ENCODE measurements around the gene RNF224. TPM values are rescaled to one million over a fixed set of nuclear protein-coding genes. Genes with fewer than 3 reads are reported as not detected.
A peak's percentile ranks its signal among the peaks of the same experiment; 100 is the strongest.

The RNF224 gene
- total RNA-seq, 4 donors from 2014 or later, result 1.2 to 5.2 (median 3.0) TPM

- peaks cover 0 to 38% (median 0%) of the 10 kb centered on the region in 4 donors for H3K27me3 ChIP-seq
- WGBS, 2 donors, result 74 to 83% methylated on average over 21 of the region's 24 CpGs
- no peak for DNase-seq
- H3K36me3 ChIP-seq, result peaks cover 10 to 46% (median 12%) of the 10 kb centered on the region in 3 donors
- H3K4me3 ChIP-seq, result no peak overlapping the region
- TF ChIP-seq, protein P1, sequence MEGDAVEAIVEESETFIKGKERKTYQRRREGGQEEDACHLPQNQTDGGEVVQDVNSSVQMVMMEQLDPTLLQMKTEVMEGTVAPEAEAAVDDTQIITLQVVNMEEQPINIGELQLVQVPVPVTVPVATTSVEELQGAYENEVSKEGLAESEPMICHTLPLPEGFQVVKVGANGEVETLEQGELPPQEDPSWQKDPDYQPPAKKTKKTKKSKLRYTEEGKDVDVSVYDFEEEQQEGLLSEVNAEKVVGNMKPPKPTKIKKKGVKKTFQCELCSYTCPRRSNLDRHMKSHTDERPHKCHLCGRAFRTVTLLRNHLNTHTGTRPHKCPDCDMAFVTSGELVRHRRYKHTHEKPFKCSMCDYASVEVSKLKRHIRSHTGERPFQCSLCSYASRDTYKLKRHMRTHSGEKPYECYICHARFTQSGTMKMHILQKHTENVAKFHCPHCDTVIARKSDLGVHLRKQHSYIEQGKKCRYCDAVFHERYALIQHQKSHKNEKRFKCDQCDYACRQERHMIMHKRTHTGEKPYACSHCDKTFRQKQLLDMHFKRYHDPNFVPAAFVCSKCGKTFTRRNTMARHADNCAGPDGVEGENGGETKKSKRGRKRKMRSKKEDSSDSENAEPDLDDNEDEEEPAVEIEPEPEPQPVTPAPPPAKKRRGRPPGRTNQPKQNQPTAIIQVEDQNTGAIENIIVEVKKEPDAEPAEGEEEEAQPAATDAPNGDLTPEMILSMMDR (IDR thresholded peaks at IDR 0.05), result no peak
- no peak for TF ChIP-seq POLR2A (IDR thresholded peaks at IDR 0.05)
- peak overlapping the region in 3 of 4 donors; percentile 81 to 87 (median 86) for H3K27ac ChIP-seq
- no peaks in the 10 kb centered on the region for H3K9me3 ChIP-seq
- H3K4me1 ChIP-seq, result peaks cover 39 to 89% (median 45%) of the 10 kb centered on the region in 3 donors
- intact Hi-C loops (cut with DNase I), result no loop called here
Measured at GRCh38 chr9:137275588-137276472, 48.5 kb downstream of the RNF224 start.

DNA sequence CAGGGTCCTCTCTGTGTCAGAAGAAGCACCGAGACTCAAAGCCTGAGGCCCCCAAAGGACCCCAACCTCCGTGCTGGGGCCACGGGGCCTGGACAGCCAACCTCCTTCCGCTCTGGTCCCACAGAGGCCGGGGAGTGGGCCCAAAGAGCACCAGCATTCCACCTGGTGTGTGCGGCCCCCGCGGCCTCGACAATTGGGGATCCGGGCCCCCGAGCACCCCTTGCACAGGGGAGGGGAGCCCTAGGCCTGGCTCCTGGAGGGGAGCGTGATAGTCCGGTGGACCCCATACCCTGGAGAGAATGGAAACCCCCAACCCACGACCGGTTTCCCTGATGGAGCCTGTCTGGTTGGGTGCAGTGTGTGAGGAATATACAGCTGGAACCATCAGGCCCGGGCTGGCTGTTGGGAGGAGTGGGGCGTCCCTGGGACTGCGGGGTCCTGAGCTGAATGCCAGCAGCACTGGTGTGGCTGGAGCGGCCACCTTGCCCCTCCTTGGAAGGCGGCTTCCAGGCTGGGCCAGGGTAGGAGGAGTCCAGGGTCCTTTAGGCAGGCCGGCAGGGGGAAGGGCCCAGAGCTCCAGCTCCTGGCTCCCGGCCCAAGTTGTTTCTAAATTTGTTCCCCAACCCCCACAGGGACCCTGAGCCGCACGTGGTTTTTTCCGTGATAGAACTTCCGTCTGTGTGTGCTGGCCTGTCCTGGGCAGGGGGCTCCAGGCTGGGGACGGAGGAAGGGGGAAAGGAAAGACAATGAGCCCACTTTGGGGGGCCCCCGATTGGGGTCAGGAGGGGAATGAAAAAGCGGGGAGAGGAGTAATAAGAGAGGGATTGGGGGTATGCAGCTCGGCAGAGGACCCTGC, 49.4 kb downstream of the RNF224 start:
- H3K4me3 ChIP-seq, result peak overlapping the region in 3 of 4 donors; percentile 54 to 61 (median 58)

GRCh38 chr9:137277329-137278041, 50.2 kb downstream of the RNF224 start, which contains the start of gene TOR4A:
Gene TOR4A (plus strand): TSS chr9:137277726. CDS start chr9:137278690, 964 bp downstream.
- Histone ChIP-seq H3K27me3 (peaks cover 0 to 50% (median 0%) of the 10 kb centered on the region in 4 donors), H3K36me3 (peaks cover 4 to 42% (median 8%) of the 10 kb centered on the region in 3 donors)
- peak; percentile 58 for DNase-seq

More for the DNA sequence above, 49.4 kb downstream of the RNF224 start:
- peaks cover 0 to 47% (median 0%) of the 10 kb centered on the region in 4 donors for H3K27me3 ChIP-seq
- peaks cover 10 to 44% (median 12%) of the 10 kb centered on the region in 3 donors for H3K36me3 ChIP-seq
- H3K4me1 ChIP-seq, result peaks cover 39 to 89% (median 51%) of the 10 kb centered on the region in 3 donors
- peak overlapping the region; percentile 81 to 87 (median 84) for H3K27ac ChIP-seq
- TF ChIP-seq, protein P1 (IDR thresholded peaks at IDR 0.05), result no peak
- no peak for TF ChIP-seq POLR2A (IDR thresholded peaks at IDR 0.05)
- WGBS, 2 donors, result 15 to 34% methylated on average over 4 to 9 of the region's 30 CpGs
- no peaks in the 10 kb centered on the region for H3K9me3 ChIP-seq
- intact Hi-C loops (cut with DNase I), result no loop called here
- DNase-seq, result no peak

DNA sequence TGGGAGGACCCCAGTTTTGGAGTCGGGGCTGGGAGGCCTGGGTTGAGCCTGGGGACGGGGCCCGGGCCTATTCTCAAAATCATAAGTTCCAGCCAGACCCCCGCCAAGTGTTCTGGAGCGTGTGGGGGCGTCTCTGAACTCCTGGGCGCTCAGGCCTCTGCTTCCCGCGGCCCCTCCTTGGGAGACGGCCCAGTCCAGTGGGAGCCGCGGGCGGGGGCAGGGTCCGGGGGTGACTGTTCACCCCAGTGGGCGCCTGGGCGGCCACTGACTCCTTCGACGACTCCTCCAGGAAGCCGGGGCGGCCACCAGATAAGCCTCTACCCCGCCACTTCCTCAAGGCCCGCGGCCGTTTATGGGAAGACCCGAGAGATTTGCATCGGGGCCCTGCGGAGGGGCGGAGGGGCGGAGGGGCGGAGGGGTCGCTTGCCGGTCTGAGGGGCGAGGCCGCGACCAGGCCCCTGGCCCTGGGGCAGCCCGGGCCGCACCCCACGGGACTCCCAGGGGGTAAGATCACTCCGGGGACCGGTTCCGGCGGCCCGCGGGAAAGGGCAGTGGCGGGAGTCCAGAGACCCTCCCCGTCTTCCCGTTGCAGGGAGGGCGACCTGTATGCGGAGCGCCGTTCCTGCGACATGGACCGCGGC, 50.9 kb downstream of the RNF224 start:
- no peaks in the 10 kb centered on the region for H3K9me3 ChIP-seq
- WGBS, 2 donors, result 37% methylated on average over 8 of the region's 54 CpGs; no CpG with 5 or more reads in 1 of the 2 donors
- intact Hi-C loops (cut with DNase I), result no loop called here
- no peak for DNase-seq
- peak overlapping the region; percentile 81 to 87 (median 84) for H3K27ac ChIP-seq
- H3K4me1 ChIP-seq, result peaks cover 34 to 75% (median 51%) of the 10 kb centered on the region in 3 donors
- H3K27me3 ChIP-seq, result peaks cover 0 to 50% (median 0%) of the 10 kb centered on the region in 4 donors
- TF ChIP-seq POLR2A (IDR thresholded peaks at IDR 0.05), result no peak
- TF ChIP-seq, protein P1 (IDR thresholded peaks at IDR 0.05), result no peak
- peaks cover 0 to 41% (median 2%) of the 10 kb centered on the region in 3 donors for H3K36me3 ChIP-seq
- peak overlapping the region; percentile 43 to 61 (median 56) for H3K4me3 ChIP-seq

More at GRCh38 chr9:137277329-137278041, 50.2 kb downstream of the RNF224 start, which contains the start of gene TOR4A:
- Histone ChIP-seq H3K4me1 (peaks cover 34 to 82% (median 51%) of the 10 kb centered on the region in 3 donors), H3K27ac (peak within 1 kb of the TSS; percentile 81 to 87 (median 84)), H3K4me3 (peak within 1 kb of the TSS; percentile 43 to 61 (median 56)), H3K9me3 (no peaks in the 10 kb centered on the region)
- TF ChIP-seq, protein P1 (IDR thresholded peaks at IDR 0.05), result peak in 3 of 6 experiments; percentile 9 to 29 (median 12)
- TF ChIP-seq POLR2A (IDR thresholded peaks at IDR 0.05), result peak in 2 of 4 donors; percentile 18 to 53
- WGBS, 2 donors, result 42 to 44% methylated on average over 2 to 3 of the region's 25 CpGs
- intact Hi-C loops (cut with DNase I), result no loop called here
